COLO668 (cell line): Measurements from ENCODE around the gene SYAP1.
A peak's percentile ranks its signal among the peaks of the same experiment; 100 is the strongest.
"Not testable (repeated sequence)": the region's sequence is repeated elsewhere in the genome, so short reads cannot be mapped to it uniquely, and the experiment has no call there.

Experiments
- DNase-seq: peaks from one replicate; lab custom pipeline; 2025; ENCODE audit not compliant: unreplicated experiment; lab: John Stamatoyannopoulos, UW

The SYAP1 gene

GRCh38 chrX:16719334-16720084 lies at the start of gene SYAP1:
Gene SYAP1 (plus strand): TSS chrX:16719612. CDS start chrX:16719725, 113 bp downstream.
- peak; percentile 96 for DNase-seq

- peak; percentile 8 for DNase-seq
Observed at GRCh38 chrX:16671005-16671404, 48.4 kb upstream of the SYAP1 start.

DNA sequence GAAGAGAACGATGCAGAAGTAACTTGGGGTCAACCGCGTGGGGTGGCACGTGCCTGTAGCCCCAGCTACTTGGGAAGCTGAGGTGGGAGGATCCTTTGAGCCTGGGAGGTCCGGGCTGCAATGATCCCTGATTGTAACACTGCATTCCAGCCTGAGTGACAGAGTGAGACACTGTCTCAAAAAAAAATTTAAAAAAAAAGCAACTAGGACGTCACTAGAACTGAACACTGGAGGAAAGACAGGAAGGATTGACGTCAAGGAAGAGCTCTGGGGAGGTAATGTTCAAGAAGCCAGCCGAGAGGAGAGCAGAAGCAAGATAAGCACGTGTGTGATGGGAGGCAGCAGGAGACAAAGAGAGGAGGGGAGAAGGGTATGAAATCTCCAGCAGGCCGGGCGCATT lies 40.7 kb upstream of the SYAP1 start:
- no peak for DNase-seq

DNA sequence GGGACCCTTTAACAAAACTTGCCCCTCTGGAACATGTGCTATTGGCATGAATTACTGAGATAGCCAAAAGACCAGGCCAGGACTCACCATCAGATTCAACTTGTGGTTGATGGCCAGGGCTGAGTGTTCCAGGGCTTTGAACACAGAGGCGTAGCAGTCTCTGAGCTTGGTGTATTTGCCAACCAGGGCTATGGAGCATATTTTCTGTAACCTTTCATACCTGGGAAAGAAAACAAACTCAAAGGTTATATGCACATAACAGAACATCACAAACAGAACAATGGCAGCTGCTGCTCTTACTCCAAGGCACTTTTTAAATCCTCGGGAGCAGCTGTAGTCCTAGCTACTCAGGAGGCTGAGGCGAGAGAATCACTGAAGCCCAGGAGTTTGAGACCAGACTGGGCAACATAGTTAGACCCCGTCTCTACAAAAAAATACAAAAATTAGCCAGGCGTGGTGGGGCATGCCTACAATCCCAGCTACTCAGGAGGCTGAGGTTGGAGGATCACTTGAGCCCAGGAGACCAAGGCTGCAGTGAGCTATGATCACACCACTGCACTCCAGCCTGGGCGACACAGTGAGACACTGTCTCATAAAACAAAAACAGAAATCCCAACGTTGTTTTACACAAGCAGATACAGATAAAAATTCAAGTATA lies 36.3 kb upstream of the SYAP1 start:
- DNase-seq: no peak

DNA sequence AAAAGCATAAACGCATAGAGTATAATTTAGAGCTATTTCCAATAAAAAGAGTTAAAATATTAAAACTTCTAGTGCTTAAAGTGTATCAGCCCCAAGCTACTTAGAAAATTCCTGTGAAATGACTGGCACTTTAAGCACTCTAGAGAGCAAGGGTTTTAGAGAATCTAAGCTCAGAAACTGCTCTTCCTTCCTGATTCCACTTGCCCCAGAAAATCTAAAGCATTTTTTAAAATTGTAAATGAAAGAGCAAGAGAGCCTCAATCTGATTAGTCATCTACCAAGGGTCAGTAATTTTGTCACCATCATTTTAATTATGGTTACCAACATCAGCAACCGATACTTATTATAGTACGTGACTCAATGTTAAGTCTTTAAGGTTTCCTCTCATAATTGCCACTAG lies 31.9 kb upstream of the SYAP1 start:
- DNase-seq: no peak

DNA sequence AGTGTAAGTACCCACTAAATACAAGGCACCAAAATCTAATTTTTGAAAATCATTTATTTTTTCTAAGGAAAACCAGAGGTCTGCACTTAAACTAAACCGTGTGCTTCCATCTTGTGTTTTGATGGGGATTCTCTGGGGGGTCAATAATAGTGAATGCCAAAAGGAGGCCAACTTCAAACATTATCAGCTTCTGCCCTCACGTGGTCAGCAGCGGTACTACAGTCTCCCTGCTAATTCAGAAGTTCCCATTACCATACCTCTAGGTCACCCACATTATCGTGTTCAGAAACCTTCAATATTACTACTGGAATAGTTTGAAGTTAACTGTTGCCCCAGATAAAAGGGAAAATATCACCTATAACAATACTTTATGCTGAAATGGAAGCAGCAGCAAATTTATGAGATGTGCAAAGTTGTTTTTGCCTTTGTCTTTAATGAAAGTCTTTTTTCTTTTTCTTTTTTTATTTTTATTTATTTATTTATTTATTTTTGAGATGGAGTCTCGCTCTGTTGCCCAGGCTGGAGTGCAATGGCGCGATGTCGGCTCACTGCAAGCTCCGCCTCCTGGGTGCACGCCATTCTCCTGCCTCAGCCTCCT lies 24.2 kb upstream of the SYAP1 start:
- DNase-seq: peak; percentile 41

DNA sequence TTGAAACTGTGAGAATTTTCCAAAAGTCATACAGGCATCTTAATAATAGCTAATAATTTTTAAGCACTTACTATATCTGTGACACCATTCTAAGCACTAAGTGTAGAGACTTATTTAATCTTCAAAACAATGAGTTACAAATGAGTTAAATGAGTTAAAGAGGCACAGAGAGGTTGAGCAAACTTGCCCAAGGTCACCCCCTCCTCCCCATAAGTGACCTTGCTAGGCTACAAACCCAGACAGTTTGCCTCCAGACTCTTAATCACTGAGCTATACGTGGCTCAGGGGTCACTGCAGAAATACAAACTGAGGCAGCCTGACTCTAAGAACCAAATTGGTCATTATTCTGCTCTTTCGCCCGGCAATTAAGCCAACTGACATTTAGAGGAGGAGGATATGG lies 22.5 kb upstream of the SYAP1 start:
- DNase-seq: no peak

- no peak for DNase-seq
Observed at GRCh38 chrX:16699389-16699788, 20.0 kb upstream of the SYAP1 start.

- no peak for DNase-seq
Observed at GRCh38 chrX:16700734-16701133, 18.7 kb upstream of the SYAP1 start.

DNA sequence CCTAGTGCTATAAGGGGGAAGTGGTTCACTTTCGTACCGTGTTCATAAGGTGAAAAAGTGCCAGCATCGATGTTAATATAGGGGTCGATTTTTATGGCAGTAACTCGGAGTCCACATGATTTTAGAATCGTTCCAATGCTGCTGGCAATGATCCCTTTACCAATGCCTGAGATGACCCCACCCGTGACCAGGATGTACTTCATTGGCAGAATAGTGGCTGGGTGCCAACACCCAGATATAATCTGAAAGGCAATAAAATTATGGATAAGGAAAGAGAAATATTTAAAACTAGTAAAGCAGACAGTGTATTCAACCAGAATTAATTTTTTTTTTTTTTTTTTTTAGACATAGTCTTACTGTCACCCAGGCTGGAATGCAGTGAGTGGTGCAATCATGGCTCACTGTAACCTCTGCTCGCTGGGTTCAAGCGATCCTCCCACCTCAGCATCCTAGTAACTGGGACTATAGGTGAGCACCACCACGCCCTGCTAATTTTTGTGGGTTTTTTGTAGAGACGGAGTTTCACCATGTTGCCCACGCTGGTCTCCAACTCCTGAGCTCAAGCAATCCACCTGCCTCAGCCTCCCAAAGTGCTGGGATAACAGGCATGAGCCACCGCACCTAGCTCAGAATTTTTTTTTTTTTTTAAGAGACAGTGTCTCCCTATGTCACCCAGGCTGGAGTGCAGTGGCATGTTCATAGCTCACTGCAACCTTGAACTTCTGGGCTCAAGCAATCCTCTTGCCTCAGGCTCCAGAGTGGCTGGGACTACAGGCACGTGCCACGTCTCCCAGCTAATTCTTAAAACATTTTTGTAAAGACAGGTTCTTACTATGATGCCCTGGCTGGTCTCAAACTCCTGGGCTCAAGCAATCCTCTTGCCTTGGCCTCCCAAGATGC lies 16.5 kb upstream of the SYAP1 start:
- DNase-seq: no peak

- DNase-seq: no peak
Observed at GRCh38 chrX:16705370-16705769, 14.0 kb upstream of the SYAP1 start.

DNA sequence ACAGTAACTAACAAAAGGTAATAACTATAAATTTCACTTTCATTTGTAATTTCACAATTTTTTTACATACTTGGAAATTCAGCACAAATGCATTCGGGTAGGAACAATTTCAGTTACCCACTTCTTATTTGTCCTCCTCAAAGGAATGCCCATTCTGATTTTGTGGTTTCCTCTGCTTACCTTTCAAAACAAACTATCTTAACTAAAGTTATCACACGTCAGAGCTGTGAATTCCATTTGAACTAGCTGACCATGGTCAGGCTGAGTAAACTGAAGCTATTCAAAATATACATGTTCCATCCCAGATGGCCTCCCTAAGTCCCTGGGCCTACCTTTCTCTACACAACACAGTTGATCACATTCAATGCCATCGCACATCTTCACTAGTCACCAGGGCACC lies 11.4 kb upstream of the SYAP1 start:
- DNase-seq: no peak

DNA sequence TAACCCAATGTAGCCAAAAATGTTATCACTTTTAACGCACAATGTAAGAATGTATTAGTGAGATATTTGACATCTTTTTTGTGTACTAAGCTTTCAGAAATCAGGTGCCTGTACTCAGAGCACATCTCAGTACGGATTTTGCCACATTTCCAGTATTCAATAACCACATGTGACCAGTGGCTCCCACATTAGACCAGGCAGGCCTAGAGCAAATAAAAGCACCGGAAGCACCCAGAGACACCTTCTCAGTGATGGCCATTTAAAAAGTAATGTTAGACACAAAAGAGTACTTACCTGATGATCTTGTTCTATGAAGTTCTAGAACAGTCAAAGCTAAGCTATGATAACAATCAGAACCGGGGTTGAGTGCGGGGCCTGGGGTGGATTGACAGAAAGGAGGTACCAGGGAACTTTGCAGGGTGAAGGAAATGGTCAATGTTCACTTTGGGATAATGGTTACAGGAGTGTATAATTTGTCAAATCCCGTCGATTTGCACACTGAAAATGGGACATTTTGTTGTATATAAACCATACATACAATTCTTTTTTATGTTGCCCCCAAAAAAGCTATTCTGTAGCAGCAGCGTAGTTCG lies 8.1 kb upstream of the SYAP1 start:
- peak; percentile 2 for DNase-seq

GRCh38 chrX:16711893-16712547 lies 7.4 kb upstream of the SYAP1 start:
- DNase-seq: peak; percentile 41

DNA sequence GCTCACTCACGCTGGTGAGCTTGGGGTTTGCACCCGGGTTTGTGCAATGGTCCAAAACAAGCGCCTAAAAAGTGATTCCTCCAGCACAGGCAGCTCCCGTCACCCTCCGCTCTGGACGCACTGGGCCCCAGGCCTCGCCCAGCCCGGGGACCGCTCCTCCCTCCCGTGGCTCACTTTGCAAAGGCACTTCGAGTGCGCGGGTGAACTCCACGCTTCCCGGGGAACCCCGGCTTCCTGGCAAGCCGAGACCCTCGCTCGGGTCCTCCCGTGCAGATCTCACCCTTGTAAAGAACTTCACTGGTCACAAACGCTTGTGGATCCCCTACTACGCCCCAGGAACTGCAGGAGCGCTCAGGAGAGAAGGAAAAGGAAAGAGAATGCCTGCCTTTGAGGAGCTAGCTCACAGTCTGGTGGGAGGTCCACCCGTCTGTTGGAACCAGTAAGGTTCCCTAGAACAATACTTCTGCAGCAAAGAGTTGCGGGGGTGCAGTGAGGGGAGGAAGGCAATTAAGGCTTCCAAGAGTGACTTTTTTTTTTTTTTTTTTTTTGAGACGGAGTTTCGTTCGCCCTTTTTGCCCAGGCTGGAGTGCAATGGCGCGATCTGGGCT lies 6.8 kb upstream of the SYAP1 start, which contains the start of gene CTPS2:
CTPS2 (minus strand) TSS at position 122 of the 608 bp plus-strand sequence. CDS start 9,767 bp downstream, outside the sequence.
- peak; percentile 78 for DNase-seq

DNA sequence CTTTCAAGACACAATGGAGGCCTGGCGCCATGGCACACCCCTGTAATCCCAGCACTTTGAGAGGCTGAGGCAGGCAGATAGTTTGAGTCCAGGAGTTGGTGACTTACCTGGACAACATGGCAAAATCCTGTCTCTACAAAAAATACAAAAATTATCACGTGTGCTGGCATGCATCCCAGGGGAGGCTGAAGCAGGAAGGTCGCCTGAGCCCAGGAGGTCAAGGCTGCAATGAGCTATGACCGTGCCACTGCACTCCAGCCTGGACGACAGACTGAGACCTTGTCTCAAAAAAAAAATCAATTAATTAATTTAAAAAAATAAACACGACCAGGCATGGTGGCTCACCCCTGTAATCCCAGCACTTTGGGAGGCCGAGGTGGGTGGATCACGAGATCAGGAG lies 4.9 kb upstream of the SYAP1 start:
- no peak for DNase-seq

DNA sequence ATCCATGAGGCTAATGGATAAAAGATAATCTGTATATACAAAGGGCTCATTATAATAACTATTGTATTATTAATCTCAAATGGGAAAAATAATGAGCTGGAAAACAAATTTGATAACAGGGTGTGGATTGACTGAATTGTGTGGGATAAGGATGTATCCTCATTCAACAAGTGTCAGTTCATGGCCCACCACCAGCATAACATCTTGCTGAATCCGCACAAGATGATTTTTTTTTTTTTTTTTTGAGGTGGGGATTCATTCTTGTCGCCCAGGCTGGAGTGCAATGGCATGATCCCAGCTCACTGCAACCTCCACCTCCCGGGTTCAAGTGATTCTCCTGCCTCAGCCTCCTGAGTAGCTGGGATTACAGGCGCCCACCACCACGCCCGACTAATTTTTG lies 3.8 kb upstream of the SYAP1 start:
- DNase-seq: not testable (repeated sequence)

GRCh38 chrX:16716451-16716850 lies 3.0 kb upstream of the SYAP1 start:
- not testable (repeated sequence) for DNase-seq

DNA sequence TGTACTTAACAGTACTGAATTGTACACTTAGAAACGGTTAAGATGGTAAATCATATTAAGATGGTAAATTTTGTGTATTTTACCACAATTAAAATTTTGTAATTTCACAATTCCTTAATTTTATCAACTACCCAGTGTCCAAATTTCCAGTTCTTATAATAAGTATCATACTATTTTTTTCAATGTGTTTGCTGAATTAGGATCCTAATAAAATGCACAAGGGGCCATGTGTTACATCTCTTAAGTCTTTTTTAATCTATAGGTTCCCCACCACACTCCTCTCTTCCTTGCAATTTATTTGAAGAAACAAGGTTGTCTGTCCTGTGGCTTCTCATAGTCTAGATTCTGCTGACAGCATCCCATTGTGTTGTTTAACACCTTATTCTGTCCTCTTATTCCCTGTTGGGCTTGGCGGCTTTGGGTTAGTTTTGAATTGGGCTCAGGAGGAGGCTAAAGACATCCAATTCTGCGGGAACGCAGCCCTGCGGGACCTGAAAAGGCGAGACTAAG lies 533 bp upstream of the SYAP1 start:
- DNase-seq: no peak

GRCh38 chrX:16722481-16722880 lies 3.1 kb downstream of the SYAP1 start:
- no peak for DNase-seq
